Activated CD8-positive, alpha-beta memory T cell treated with anti-CD3 and anti-CD28 coated beads, Interleukin-2, amount 50 U/mL, for 4 hours (primary cell): ENCODE data around the gene EPHX1.
"Not testable (repeated sequence)": the region's sequence is repeated elsewhere in the genome, so short reads cannot be mapped to it uniquely, and the experiment has no call there.

Source experiments
- DNase-seq: peaks from one replicate; pipeline ENCODE4 v3.0.0-alpha.2; 2020

Gene EPHX1

GRCh38 chr1:225777583-225778336 is 32.2 kb upstream of the EPHX1 start, which contains the start of gene SRP9:
Gene SRP9 (plus strand): TSS chr1:225777826. CDS start chr1:225777941, 115 bp downstream.
- DNase-seq, result peak; percentile 99

GRCh38 chr1:225778337-225778669 is 31.6 kb upstream of the EPHX1 start:
- no peak for DNase-seq

GRCh38 chr1:225779165-225779564 is 30.8 kb upstream of the EPHX1 start:
- not testable (repeated sequence) for DNase-seq

GRCh38 chr1:225780134-225780533 is 29.8 kb upstream of the EPHX1 start:
- DNase-seq, result no peak

- DNase-seq, result no peak
Observed at GRCh38 chr1:225780630-225781029, 29.3 kb upstream of the EPHX1 start.

GRCh38 chr1:225789142-225789541 is 20.8 kb upstream of the EPHX1 start:
- not testable (repeated sequence) for DNase-seq

GRCh38 chr1:225794954-225795353 is 15.0 kb upstream of the EPHX1 start:
- no peak for DNase-seq

GRCh38 chr1:225796097-225796496 is 13.8 kb upstream of the EPHX1 start:
- DNase-seq, result not testable (repeated sequence)

- not testable (repeated sequence) for DNase-seq
Observed at GRCh38 chr1:225801146-225801545, 8.8 kb upstream of the EPHX1 start.

GRCh38 chr1:225806249-225806648 is 3.7 kb upstream of the EPHX1 start:
- no peak for DNase-seq

GRCh38 chr1:225806736-225807135 is 3.2 kb upstream of the EPHX1 start:
- not testable (repeated sequence) for DNase-seq

- no peak for DNase-seq
Observed at GRCh38 chr1:225808136-225808535, 1.8 kb upstream of the EPHX1 start.

- not testable (repeated sequence) for DNase-seq
Observed at GRCh38 chr1:225810579-225811538, 935 bp downstream of the EPHX1 start.

GRCh38 chr1:225811622-225812487 is 1.9 kb downstream of the EPHX1 start:
- DNase-seq, result no peak

- no peak for DNase-seq
Observed at GRCh38 chr1:225812488-225813213, 2.7 kb downstream of the EPHX1 start.

- no peak for DNase-seq
Observed at GRCh38 chr1:225813214-225813964, 3.5 kb downstream of the EPHX1 start.

- DNase-seq, result no peak
Observed at GRCh38 chr1:225814381-225814780, 4.5 kb downstream of the EPHX1 start.

GRCh38 chr1:225815090-225815489 is 5.2 kb downstream of the EPHX1 start:
- DNase-seq, result not testable (repeated sequence)

GRCh38 chr1:225815526-225816178 is 5.7 kb downstream of the EPHX1 start:
- DNase-seq, result no peak

- no peak for DNase-seq
Observed at GRCh38 chr1:225816643-225817538, 7.0 kb downstream of the EPHX1 start.
